Nephron (organoid): ENCODE data around the gene ARID5B.

Experiments
- H3K27ac Mint-ChIP-seq, 3 experiments: 2 replicates each; pipeline ENCODE4 v1.8.0; 2020; ENCODE audit warnings: mixed read lengths in 3 of 3, mild to moderate bottlenecking in 2 of 3, moderate library complexity in 1 of 3
- H3K27me3 Mint-ChIP-seq: 2 replicates; pipeline ENCODE4 v1.8.0; 2021; ENCODE audit warnings: low read depth, mild to moderate bottlenecking, moderate library complexity, mixed read lengths
- H3K36me3 Mint-ChIP-seq: 2 replicates; pipeline ENCODE4 v1.8.0; 2020; ENCODE audit warnings: low read depth, mixed read lengths
- H3K4me1 Mint-ChIP-seq: 2 replicates; pipeline ENCODE4 v1.8.0; 2020; ENCODE audit warnings: mixed read lengths
- H3K4me3 Mint-ChIP-seq, 3 experiments: 2 replicates each; pipeline ENCODE4 v1.8.0; 2020; ENCODE audit warnings: mild to moderate bottlenecking in 3 of 3, mixed read lengths in 3 of 3, moderate library complexity in 2 of 3
- H3K9me3 Mint-ChIP-seq: 2 replicates; pipeline ENCODE4 v1.8.0; 2020; ENCODE audit warnings: mixed read lengths
- TF ChIP-seq, protein P1 (sequence below), 3 experiments: fragments of 200-600 bp; sonication (generic); IDR thresholded peaks; one replicate each; pipeline ENCODE4 v1.5.0; 2021; ENCODE audit warnings: antibody characterized with exemption in 3 of 3; ENCODE audit not compliant: unreplicated experiment in 3 of 3

ARID5B gene

DNA sequence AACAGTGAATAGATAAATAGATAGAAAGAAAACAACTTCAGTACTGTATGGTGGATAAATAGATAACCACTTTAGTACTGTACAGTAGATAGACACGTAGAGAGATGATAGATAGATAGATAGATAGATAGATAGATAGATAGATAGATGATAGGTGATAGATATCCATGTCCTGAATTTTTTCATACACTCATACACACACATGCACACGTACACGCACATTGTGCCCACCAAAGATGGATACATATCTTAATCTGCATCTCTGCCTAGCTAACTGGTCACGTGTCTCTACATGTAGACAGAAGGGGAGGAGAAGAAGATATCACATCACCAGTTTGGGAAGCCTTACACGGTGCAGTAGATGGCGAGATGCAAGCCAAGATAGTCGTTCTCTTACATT is 99.2 kb downstream of the ARID5B start:
- TF ChIP-seq, protein P1, sequence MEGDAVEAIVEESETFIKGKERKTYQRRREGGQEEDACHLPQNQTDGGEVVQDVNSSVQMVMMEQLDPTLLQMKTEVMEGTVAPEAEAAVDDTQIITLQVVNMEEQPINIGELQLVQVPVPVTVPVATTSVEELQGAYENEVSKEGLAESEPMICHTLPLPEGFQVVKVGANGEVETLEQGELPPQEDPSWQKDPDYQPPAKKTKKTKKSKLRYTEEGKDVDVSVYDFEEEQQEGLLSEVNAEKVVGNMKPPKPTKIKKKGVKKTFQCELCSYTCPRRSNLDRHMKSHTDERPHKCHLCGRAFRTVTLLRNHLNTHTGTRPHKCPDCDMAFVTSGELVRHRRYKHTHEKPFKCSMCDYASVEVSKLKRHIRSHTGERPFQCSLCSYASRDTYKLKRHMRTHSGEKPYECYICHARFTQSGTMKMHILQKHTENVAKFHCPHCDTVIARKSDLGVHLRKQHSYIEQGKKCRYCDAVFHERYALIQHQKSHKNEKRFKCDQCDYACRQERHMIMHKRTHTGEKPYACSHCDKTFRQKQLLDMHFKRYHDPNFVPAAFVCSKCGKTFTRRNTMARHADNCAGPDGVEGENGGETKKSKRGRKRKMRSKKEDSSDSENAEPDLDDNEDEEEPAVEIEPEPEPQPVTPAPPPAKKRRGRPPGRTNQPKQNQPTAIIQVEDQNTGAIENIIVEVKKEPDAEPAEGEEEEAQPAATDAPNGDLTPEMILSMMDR (IDR thresholded peaks at IDR 0.05; ENCODE audit: unreplicated experiment in 3 of 3) = no peak

DNA sequence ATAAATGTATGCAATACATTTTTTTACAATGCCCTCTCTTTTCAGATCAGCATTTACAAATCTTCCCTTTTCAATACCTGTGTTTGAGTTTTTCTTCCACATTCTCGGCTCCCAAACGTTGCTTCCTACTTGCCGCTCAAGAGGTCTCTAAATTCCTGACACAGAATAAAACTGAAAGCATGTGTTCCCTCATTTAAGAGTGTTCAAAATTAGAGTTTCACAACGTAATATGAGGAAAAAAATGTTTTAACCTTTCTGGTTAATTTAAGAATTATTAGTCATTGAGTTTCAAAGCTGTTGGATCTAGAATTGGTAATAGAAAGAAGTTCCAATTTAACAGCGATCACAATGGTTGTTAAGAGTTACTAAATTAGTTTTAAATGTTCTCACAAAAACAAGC is 100.4 kb downstream of the ARID5B start:
- no peak overlapping the region for H3K4me3 Mint-ChIP-seq
- peaks cover 58% of the 10 kb centered on the region for H3K36me3 Mint-ChIP-seq
- peaks cover 52% of the 10 kb centered on the region for H3K4me1 Mint-ChIP-seq
- H3K27me3 Mint-ChIP-seq = no peaks in the 10 kb centered on the region
- TF ChIP-seq, protein P1 (IDR thresholded peaks at IDR 0.05; ENCODE audit: unreplicated experiment in 3 of 3) = no peak
- no peaks in the 10 kb centered on the region for H3K9me3 Mint-ChIP-seq
- H3K27ac Mint-ChIP-seq = peak overlapping the region; percentile 51 to 92 (median 86)

More for the DNA sequence above, 99.2 kb downstream of the ARID5B start:
- peaks cover 44% of the 10 kb centered on the region for H3K4me1 Mint-ChIP-seq
- H3K27ac Mint-ChIP-seq = peak overlapping the region; percentile 0 to 38 (median 3)
- peaks cover 54% of the 10 kb centered on the region for H3K36me3 Mint-ChIP-seq
- H3K27me3 Mint-ChIP-seq = no peaks in the 10 kb centered on the region
- H3K9me3 Mint-ChIP-seq = no peaks in the 10 kb centered on the region
- H3K4me3 Mint-ChIP-seq = no peak overlapping the region

DNA sequence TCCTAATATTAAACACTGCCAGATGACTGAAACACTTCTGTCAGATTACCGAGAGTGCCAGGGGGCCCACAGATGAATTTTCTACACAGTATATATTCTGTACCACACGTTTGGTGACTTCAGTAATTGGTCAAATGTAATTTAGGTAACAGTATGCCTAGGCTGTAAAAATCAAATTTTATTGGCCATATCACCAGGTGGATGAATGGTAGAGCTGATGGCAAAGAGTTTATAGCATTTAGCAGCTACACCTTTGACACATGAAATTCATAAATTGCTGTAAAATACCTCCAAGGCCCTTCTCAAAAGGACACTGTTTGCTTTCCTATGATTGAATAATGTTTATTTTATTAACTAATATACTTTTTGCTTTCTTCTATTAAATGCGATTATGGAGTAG is 101.3 kb downstream of the ARID5B start:
- no peaks in the 10 kb centered on the region for H3K27me3 Mint-ChIP-seq

DNA sequence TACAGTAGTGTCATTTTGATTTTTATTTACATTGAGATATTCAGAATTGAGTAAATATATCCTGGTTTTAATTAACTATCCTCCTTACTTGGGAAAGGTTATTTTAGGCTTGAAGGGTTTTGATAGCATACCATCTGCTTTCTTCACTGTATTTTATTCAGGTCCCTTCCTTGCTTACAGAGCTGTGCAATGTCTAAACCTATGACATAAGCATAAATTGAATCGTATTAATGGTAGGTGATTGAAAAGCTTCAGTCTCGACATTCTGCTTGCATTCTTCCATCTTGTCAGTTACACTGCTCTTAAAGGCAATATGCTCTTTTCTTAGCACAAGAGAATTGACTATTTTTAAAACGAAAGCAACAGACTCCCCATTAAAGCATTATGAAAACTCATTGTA is 102.5 kb downstream of the ARID5B start:
- H3K27me3 Mint-ChIP-seq = no peaks in the 10 kb centered on the region
- peak overlapping the region; percentile 32 to 92 (median 86) for H3K27ac Mint-ChIP-seq

More for the DNA sequence above, 101.3 kb downstream of the ARID5B start:
- Mint-ChIP-seq H3K4me1 (peaks cover 60% of the 10 kb centered on the region), H3K9me3 (no peaks in the 10 kb centered on the region), H3K4me3 (peak overlapping the region in 1 of 3 experiments; percentile 2), H3K36me3 (peaks cover 57% of the 10 kb centered on the region), H3K27ac (peak overlapping the region; percentile 86 to 92 (median 87))
- TF ChIP-seq, protein P1 (IDR thresholded peaks at IDR 0.05; ENCODE audit: unreplicated experiment in 3 of 3) = no peak

DNA sequence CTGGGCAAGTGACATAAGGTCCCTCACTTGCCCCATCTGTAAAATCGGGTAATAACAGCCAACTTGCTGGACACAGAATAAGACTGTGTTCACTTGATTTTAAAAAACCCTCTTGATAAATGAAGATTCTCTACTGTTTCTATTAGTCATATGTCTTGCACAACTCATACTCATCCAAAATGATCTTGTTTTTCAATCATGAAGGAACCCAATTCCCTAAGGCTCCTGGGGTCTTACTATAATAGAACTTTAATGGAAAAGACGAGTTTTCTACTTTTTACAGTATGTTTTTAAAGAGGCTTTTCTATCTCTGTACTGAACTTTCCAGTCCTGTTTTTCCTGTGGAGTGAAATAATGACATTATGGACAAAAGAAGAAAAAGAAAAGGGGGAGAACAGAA is 103.8 kb downstream of the ARID5B start:
- H3K27ac Mint-ChIP-seq = peak overlapping the region; percentile 32 to 92 (median 86)
- peaks cover 50% of the 10 kb centered on the region for H3K36me3 Mint-ChIP-seq
- peaks cover 74% of the 10 kb centered on the region for H3K4me1 Mint-ChIP-seq
- H3K4me3 Mint-ChIP-seq = no peak overlapping the region
- H3K27me3 Mint-ChIP-seq = no peaks in the 10 kb centered on the region
- H3K9me3 Mint-ChIP-seq = no peaks in the 10 kb centered on the region
- TF ChIP-seq, protein P1 (IDR thresholded peaks at IDR 0.05; ENCODE audit: unreplicated experiment in 3 of 3) = no peak

More for the DNA sequence above, 102.5 kb downstream of the ARID5B start:
- H3K4me1 Mint-ChIP-seq = peaks cover 69% of the 10 kb centered on the region
- H3K9me3 Mint-ChIP-seq = no peaks in the 10 kb centered on the region
- H3K36me3 Mint-ChIP-seq = peaks cover 52% of the 10 kb centered on the region
- no peak overlapping the region for H3K4me3 Mint-ChIP-seq
- TF ChIP-seq, protein P1 (IDR thresholded peaks at IDR 0.05; ENCODE audit: unreplicated experiment in 3 of 3) = no peak

DNA sequence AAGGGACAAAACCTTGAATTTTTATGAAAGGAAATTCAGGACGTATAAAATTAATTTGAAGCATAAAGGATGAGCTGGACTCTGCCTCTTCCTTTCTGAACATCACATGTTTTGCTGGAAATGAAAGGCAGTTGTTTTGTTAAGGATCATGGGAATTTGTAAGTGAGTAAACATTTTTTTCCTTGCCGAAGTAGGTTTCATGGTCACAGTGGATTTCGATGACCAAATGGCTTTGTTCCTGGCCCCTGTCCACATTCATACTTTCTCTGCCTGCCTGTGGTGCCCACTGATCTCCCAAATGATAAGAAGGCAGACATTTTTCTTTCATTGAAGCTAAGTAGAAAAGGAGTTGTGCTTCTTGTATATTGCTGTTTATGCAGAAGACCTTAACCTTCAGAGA is 104.2 kb downstream of the ARID5B start:
- TF ChIP-seq, protein P1 (IDR thresholded peaks at IDR 0.05; ENCODE audit: unreplicated experiment in 3 of 3) = no peak
- Mint-ChIP-seq H3K9me3 (no peaks in the 10 kb centered on the region), H3K36me3 (peaks cover 49% of the 10 kb centered on the region), H3K4me3 (no peak overlapping the region), H3K27me3 (no peaks in the 10 kb centered on the region), H3K27ac (peak overlapping the region; percentile 32 to 92 (median 86)), H3K4me1 (peaks cover 72% of the 10 kb centered on the region)
